Activated CD8-positive, alpha-beta memory T cell treated with anti-CD3 and anti-CD28 coated beads for 24 hours (primary cell): Measurements from ENCODE around the gene OGN.

Source experiments
- DNase-seq: peaks from one replicate; pipeline ENCODE4 v3.0.0-alpha.2; 2020

Gene OGN

GRCh38 chr9:92342825-92343488 lies 61.4 kb downstream of the OGN start:
- no peak for DNase-seq

GRCh38 chr9:92341578-92341977 lies 62.8 kb downstream of the OGN start:
- DNase-seq = no peak

- DNase-seq = no peak
Measured at GRCh38 chr9:92333282-92333634, 71.1 kb downstream of the OGN start.
